Neural progenitor cell (in vitro differentiated cells): ENCODE data around the gene DNMT3A. TPM values are rescaled to one million over a fixed set of nuclear protein-coding genes. Genes with fewer than 3 reads are reported as not detected.

ENCODE experiments used
- DNase-seq: peaks from one replicate; pipeline ENCODE4 v3.0.0-alpha.2; 2016; ENCODE audit warnings: low spot score
- H2AFZ ChIP-seq: fragments of 200-600 bp; sonication (generic); replicated peaks from 2 replicates; pipeline ENCODE4 v1.6.1; 2016; ENCODE audit warnings: antibody characterized with exemption
- H3F3A ChIP-seq: fragments of 200-600 bp; sonication (generic); 2 replicates; pipeline ENCODE4 v1.6.1; 2016; ENCODE audit warnings: antibody characterized with exemption, low read depth
- H3K27ac ChIP-seq: fragments of 200-600 bp; sonication (generic); 2 replicates; pipeline ENCODE4 v1.5.1; 2016; ENCODE audit warnings: mild to moderate bottlenecking
- H3K27me3 ChIP-seq: fragments of 200-600 bp; sonication (generic); 2 replicates; pipeline ENCODE4 v1.6.1; 2016; ENCODE audit warnings: mild to moderate bottlenecking, moderate library complexity
- H3K36me3 ChIP-seq: fragments of 200-600 bp; sonication (generic); 2 replicates; pipeline ENCODE4 v1.5.1; 2016
- H3K4me1 ChIP-seq: fragments of 200-600 bp; sonication (generic); 2 replicates; pipeline ENCODE4 v1.6.1; 2016; ENCODE audit warnings: mixed run types
- H3K4me2 ChIP-seq: fragments of 200-600 bp; sonication (generic); 2 replicates; pipeline ENCODE4 v1.6.1; 2016
- H3K4me3 ChIP-seq: fragments of 200-600 bp; sonication (generic); 2 replicates; pipeline ENCODE4 v1.5.1; 2016
- H3K79me2 ChIP-seq: fragments of 200-600 bp; sonication (generic); 2 replicates; pipeline ENCODE4 v1.6.1; 2016; ENCODE audit warnings: low read depth
- H3K9ac ChIP-seq: fragments of 200-600 bp; sonication (generic); 2 replicates; pipeline ENCODE4 v1.6.1; 2016
- H3K9me3 ChIP-seq: fragments of 200-600 bp; sonication (generic); 2 replicates; pipeline ENCODE4 v1.5.1; 2016; ENCODE audit warnings: low read depth
- H4K20me1 ChIP-seq: fragments of 200-600 bp; sonication (generic); 2 replicates; pipeline ENCODE4 v1.6.1; 2016; ENCODE audit warnings: low read depth
- H3K27ac Mint-ChIP-seq: 3 replicates; pipeline ENCODE4 v1.8.0; 2021; ENCODE audit warnings: mixed read lengths
- H3K27me3 Mint-ChIP-seq: 2 replicates; pipeline ENCODE4 v1.8.0; 2022; ENCODE audit warnings: low read depth, mild to moderate bottlenecking, inconsistent platforms, moderate library complexity, mixed read lengths; ENCODE audit not compliant: insufficient read depth
- H3K36me3 Mint-ChIP-seq: 3 replicates; pipeline ENCODE4 v1.8.0; 2021; ENCODE audit warnings: mixed read lengths
- H3K4me1 Mint-ChIP-seq: 3 replicates; pipeline ENCODE4 v1.8.0; 2021; ENCODE audit warnings: mixed read lengths
- H3K4me3 Mint-ChIP-seq: 3 replicates; pipeline ENCODE4 v1.8.0; 2021; ENCODE audit warnings: mild to moderate bottlenecking, moderate library complexity, mixed read lengths
- H3K9me3 Mint-ChIP-seq: 3 replicates; pipeline ENCODE4 v1.8.0; 2020; ENCODE audit warnings: mixed read lengths
- EZH2 ChIP-seq: fragments of 200-600 bp; sonication (generic); IDR thresholded peaks from 2 replicates; pipeline ENCODE4 v1.6.1; 2017; ENCODE audit warnings: antibody characterized with exemption, mild to moderate bottlenecking, moderate library complexity
- EZH2phosphoT487 ChIP-seq: fragments of 200-600 bp; sonication (generic); IDR thresholded peaks from 2 replicates; pipeline ENCODE4 v1.6.1; 2017; ENCODE audit warnings: antibody characterized with exemption
- total RNA-seq: library from RNA; depleted of rRNA; stranded (reverse); fragments of >200 nt; gene quantifications from 2 replicates; pipeline ENCODE4 v1.2.3, GENCODE V29; 2015; ENCODE audit warnings: low replicate concordance
- TF ChIP-seq, protein P1 (sequence below): fragments of 200-600 bp; sonication (generic); IDR thresholded peaks from 2 replicates; pipeline ENCODE4 v1.5.1; 2017; ENCODE audit warnings: antibody characterized with exemption, mild to moderate bottlenecking

DNMT3A gene
- total RNA-seq, 1 donor from 2014 or later, result 46.5 TPM

DNA sequence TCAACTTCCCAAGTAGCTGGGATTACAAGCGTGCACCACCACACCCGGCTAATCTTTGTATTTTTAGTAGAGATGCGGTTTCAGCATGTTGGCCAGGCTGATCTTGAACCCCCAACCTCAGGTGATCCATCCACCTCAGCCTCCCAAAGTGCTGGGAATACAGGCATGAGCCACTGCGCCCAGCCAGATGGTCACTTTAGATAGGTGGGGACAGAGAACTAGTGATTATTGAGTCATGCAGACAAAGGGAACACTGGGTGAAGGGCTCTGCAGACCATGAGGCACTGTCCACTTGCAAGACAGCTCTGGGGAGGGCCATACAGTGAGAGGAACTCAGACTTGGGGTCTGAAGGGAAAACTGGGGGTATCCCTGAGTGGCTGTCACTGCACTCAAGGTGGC is 114.9 kb downstream of the DNMT3A start:
- no peaks in the 10 kb centered on the region for H3K27me3 ChIP-seq
- Mint-ChIP-seq H3K36me3 (peaks cover 2% of the 10 kb centered on the region), H3K27ac (no peak overlapping the region), H3K9me3 (no peaks in the 10 kb centered on the region), H3K4me1 (peaks cover 21% of the 10 kb centered on the region), H3K27me3 (peaks cover 2% of the 10 kb centered on the region), H3K4me3 (no peak overlapping the region)
- H3K9me3 ChIP-seq, result no peaks in the 10 kb centered on the region
- peaks cover 18% of the 10 kb centered on the region for H3F3A ChIP-seq
- no peak overlapping the region for H3K4me2 ChIP-seq
- H3K27ac ChIP-seq, result no peak overlapping the region
- H3K4me3 ChIP-seq, result no peak overlapping the region
- TF ChIP-seq EZH2phosphoT487, result no peak
- TF ChIP-seq EZH2, result no peak
- DNase-seq, result no peak
- H4K20me1 ChIP-seq, result no peaks in the 10 kb centered on the region
- no peak overlapping the region for H2AFZ ChIP-seq
- H3K36me3 ChIP-seq, result no peaks in the 10 kb centered on the region
- H3K9ac ChIP-seq, result no peak overlapping the region
- no peaks in the 10 kb centered on the region for H3K79me2 ChIP-seq
- H3K4me1 ChIP-seq, result peaks cover 10% of the 10 kb centered on the region

DNA sequence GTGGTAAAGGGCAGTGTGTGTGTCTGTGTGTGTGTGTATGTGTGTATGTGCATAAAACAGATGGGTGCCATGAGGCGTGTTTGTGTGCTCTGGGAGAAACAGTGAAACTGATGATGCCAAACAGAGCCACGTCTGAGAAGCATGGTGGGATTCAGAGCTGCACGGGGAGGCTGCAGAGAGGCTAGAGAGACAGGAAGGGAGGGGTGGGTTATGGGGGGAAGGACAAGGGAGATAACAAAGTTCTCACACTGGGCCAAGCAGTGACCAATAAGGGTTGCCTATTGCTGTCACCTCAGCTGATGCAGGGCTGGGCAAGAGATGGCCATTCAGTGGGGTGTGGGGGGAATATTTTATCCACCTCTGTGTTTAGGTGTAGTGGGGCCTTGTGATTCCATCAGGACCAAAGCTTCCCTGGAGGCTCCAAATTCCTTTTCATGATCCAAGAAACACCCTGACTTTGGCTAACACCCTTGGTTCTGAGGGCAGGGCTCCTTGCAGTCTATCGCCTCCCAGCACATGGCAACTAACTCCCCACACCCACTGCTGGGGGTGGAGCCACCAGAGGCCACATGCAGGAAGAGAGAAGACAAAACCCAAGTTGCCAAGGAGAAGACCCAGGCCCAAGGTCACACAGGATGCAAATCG is 119.1 kb downstream of the DNMT3A start:
- no peak for TF ChIP-seq EZH2phosphoT487
- TF ChIP-seq EZH2, result no peak
- TF ChIP-seq, protein P1, sequence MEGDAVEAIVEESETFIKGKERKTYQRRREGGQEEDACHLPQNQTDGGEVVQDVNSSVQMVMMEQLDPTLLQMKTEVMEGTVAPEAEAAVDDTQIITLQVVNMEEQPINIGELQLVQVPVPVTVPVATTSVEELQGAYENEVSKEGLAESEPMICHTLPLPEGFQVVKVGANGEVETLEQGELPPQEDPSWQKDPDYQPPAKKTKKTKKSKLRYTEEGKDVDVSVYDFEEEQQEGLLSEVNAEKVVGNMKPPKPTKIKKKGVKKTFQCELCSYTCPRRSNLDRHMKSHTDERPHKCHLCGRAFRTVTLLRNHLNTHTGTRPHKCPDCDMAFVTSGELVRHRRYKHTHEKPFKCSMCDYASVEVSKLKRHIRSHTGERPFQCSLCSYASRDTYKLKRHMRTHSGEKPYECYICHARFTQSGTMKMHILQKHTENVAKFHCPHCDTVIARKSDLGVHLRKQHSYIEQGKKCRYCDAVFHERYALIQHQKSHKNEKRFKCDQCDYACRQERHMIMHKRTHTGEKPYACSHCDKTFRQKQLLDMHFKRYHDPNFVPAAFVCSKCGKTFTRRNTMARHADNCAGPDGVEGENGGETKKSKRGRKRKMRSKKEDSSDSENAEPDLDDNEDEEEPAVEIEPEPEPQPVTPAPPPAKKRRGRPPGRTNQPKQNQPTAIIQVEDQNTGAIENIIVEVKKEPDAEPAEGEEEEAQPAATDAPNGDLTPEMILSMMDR, result no peak
- no peaks in the 10 kb centered on the region for H3K9me3 Mint-ChIP-seq
- Histone ChIP-seq H3K9ac (no peak overlapping the region), H3K4me2 (no peak overlapping the region), H3K9me3 (no peaks in the 10 kb centered on the region), H2AFZ (no peak overlapping the region), H4K20me1 (no peaks in the 10 kb centered on the region), H3K27ac (no peak overlapping the region), H3F3A (peaks cover 3% of the 10 kb centered on the region), H3K36me3 (no peaks in the 10 kb centered on the region), H3K79me2 (no peaks in the 10 kb centered on the region), H3K4me3 (no peak overlapping the region), H3K4me1 (no peaks in the 10 kb centered on the region), H3K27me3 (no peaks in the 10 kb centered on the region)
- H3K4me3 Mint-ChIP-seq, result no peak overlapping the region
- no peak for DNase-seq
- peaks cover 2% of the 10 kb centered on the region for H3K36me3 Mint-ChIP-seq
- peaks cover 10% of the 10 kb centered on the region for H3K4me1 Mint-ChIP-seq
- H3K27me3 Mint-ChIP-seq, result peaks cover 3% of the 10 kb centered on the region
- H3K27ac Mint-ChIP-seq, result no peak overlapping the region

DNA sequence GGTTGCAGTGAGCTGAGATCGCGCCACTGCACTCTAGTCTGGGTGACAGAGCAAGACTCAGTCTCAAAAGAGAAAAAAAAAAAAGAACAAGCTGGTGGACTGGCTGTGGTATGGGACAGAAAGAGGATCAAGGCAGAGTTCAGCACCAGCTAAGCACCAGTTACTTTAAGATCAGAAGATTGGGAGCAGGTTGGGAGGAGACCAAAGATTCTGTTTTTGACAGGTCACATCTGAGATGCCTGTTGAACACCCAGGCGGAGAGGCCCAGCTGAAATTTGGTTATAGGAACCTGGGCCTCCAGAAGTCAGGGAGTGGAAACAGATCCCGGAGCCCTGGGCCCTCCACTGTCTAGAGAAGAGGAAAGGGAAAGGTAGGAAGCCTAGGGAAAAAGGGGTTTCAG is 120.1 kb downstream of the DNMT3A start:
- no peak for DNase-seq
- H3K36me3 Mint-ChIP-seq, result peaks cover 2% of the 10 kb centered on the region
- TF ChIP-seq EZH2, result no peak
- no peak for TF ChIP-seq EZH2phosphoT487
- TF ChIP-seq, protein P1, result no peak
- H3K4me1 Mint-ChIP-seq, result peaks cover 10% of the 10 kb centered on the region
- no peak overlapping the region for H3K4me3 ChIP-seq
- no peaks in the 10 kb centered on the region for H3K27me3 ChIP-seq
- no peak overlapping the region for H2AFZ ChIP-seq
- H3K9me3 ChIP-seq, result no peaks in the 10 kb centered on the region
- H3K27me3 Mint-ChIP-seq, result peaks cover 3% of the 10 kb centered on the region
- H3K4me2 ChIP-seq, result no peak overlapping the region
- H3F3A ChIP-seq, result peaks cover 3% of the 10 kb centered on the region
- no peak overlapping the region for H3K4me3 Mint-ChIP-seq
- no peak overlapping the region for H3K27ac ChIP-seq
- H3K9me3 Mint-ChIP-seq, result no peaks in the 10 kb centered on the region
- H3K4me1 ChIP-seq, result no peaks in the 10 kb centered on the region
- H3K27ac Mint-ChIP-seq, result no peak overlapping the region
- H4K20me1 ChIP-seq, result no peaks in the 10 kb centered on the region
- no peaks in the 10 kb centered on the region for H3K36me3 ChIP-seq
- H3K79me2 ChIP-seq, result no peaks in the 10 kb centered on the region
- H3K9ac ChIP-seq, result no peak overlapping the region

DNA sequence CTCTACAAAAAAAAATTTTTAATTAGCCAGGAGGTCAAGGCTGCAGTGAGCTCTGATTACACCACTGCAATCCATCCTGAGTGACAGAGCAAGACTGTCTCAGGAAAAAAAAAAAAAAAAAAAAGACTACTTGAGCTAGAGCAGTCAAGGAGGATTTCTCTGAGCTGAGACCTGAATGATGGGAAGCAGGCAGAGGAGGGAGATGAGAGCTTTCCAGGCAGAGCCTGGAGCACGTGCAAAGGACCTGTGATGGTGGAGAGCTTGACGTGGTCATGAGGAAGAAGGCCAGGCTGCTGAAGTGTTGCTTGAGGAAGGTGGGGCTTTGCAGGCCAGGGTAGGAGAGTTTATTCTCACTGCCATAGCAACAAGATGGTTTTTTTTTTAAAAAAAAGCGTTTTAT is 121.4 kb downstream of the DNMT3A start:
- H3K36me3 ChIP-seq, result no peaks in the 10 kb centered on the region
- no peak overlapping the region for H3K4me2 ChIP-seq
- H3K27me3 ChIP-seq, result no peaks in the 10 kb centered on the region
- no peak overlapping the region for H3K4me3 ChIP-seq
- Mint-ChIP-seq H3K27me3 (peaks cover 8% of the 10 kb centered on the region), H3K36me3 (peaks cover 2% of the 10 kb centered on the region), H3K9me3 (no peaks in the 10 kb centered on the region), H3K27ac (no peak overlapping the region), H3K4me1 (peaks cover 10% of the 10 kb centered on the region), H3K4me3 (no peak overlapping the region)
- H3K79me2 ChIP-seq, result no peaks in the 10 kb centered on the region
- no peak overlapping the region for H3K27ac ChIP-seq
- TF ChIP-seq, protein P1, result no peak
- TF ChIP-seq EZH2 (no peak), EZH2phosphoT487 (no peak)
- no peak overlapping the region for H2AFZ ChIP-seq
- H3K9ac ChIP-seq, result no peak overlapping the region
- H4K20me1 ChIP-seq, result no peaks in the 10 kb centered on the region
- DNase-seq, result no peak
- no peaks in the 10 kb centered on the region for H3K9me3 ChIP-seq
- no peaks in the 10 kb centered on the region for H3K4me1 ChIP-seq
- peaks cover 15% of the 10 kb centered on the region for H3F3A ChIP-seq
